ENCODE results near the gene SRL.

DNA sequence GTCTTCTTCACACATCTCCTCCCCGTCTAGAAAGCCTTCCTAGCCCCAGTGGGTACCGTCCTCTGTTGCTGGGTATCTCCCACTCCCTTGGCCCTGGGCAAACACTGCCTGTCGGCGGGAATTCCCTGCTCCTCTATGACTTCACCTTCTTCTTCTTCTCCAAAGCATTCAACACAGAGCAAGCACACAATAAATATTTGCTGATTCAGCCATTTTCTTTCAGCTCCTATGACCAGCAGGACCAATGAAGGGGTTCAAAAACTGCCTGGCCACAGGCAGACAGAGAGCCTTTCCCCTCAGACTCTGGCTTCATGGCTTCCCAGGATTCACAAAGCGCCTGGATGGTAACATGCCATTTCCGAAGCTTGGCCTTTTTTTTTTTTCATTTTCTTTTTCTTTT lies 72.5 kb downstream of the SRL start:
- no peak for TF ChIP-seq CTBP1 (IDR thresholded peaks at IDR 0.05; ENCODE audit: borderline replicate concordance)
- TF ChIP-seq FOXM1 (IDR thresholded peaks at IDR 0.05; ENCODE audit: borderline replicate concordance), result no peak
- no peak for TF ChIP-seq SP1 (IDR thresholded peaks at IDR 0.05)
- TF ChIP-seq SUZ12 (IDR thresholded peaks at IDR 0.05), result no peak
- no peak for TF ChIP-seq FOXK2 (IDR thresholded peaks at IDR 0.05)
- no peak for TF ChIP-seq LEF1 (IDR thresholded peaks at IDR 0.05; ENCODE audit: borderline replicate concordance)
- no peak for TF ChIP-seq ZNF384 (IDR thresholded peaks at IDR 0.05)
